ENCODE data around the gene KCTD4.

GRCh38 chr13:45240143-45240542 is 39.3 kb upstream of the KCTD4 start:
- TF ChIP-seq POLR2A (IDR thresholded peaks at IDR 0.05): no peak
- no peak for TF ChIP-seq CTCF (IDR thresholded peaks at IDR 0.05)

All from testis (tissue), 2 donors.